ENCODE measurements around the gene HTR2B. TPM values are rescaled to one million over a fixed set of nuclear protein-coding genes. Genes with fewer than 3 reads are reported as not detected.

Gene HTR2B
- total and polyA plus RNA-seq, 2 donors (not counting 1 experiment from before 2014, with no cell fraction given), result 12.6 to 92.5 TPM

DNA sequence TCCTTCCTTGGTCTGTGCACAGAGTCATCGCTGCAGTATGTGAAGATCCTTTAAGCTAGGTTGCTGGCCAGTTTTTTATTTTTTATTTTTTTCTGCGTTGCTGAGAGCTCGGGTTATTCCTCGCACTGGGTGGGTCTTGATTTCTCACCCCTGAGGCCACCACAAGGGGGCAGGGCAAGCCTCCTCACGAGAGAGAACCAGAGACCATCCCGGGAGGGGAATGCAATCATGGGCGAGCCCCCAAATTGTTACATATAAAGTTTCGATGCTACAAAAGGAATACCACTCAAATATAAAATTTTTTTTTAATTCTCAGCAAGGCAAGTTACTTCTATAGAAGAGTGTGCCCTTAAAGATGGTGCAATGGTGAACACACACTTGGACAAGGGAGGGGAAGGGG is 24.9 kb downstream of the HTR2B start:
- H3K79me2 ChIP-seq (ENCODE audit: control insufficient read depth, insufficient read depth, low read length), result peaks cover 4% of the 10 kb centered on the region
- TF ChIP-seq, protein P1, sequence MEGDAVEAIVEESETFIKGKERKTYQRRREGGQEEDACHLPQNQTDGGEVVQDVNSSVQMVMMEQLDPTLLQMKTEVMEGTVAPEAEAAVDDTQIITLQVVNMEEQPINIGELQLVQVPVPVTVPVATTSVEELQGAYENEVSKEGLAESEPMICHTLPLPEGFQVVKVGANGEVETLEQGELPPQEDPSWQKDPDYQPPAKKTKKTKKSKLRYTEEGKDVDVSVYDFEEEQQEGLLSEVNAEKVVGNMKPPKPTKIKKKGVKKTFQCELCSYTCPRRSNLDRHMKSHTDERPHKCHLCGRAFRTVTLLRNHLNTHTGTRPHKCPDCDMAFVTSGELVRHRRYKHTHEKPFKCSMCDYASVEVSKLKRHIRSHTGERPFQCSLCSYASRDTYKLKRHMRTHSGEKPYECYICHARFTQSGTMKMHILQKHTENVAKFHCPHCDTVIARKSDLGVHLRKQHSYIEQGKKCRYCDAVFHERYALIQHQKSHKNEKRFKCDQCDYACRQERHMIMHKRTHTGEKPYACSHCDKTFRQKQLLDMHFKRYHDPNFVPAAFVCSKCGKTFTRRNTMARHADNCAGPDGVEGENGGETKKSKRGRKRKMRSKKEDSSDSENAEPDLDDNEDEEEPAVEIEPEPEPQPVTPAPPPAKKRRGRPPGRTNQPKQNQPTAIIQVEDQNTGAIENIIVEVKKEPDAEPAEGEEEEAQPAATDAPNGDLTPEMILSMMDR (conservative IDR thresholded peaks at IDR 0.05 in 1 of 2, IDR thresholded peaks at IDR 0.05 in 1 of 2; ENCODE audit: low read depth in 1 of 2, low read length in 2 of 2), result no peak
- TF ChIP-seq EZH2 (IDR thresholded peaks at IDR 0.05; ENCODE audit: low read length, missing control alignments), result no peak
- no peak overlapping the region for H3K27ac ChIP-seq (ENCODE audit: insufficient read depth, low read length)
- no peak overlapping the region for H3K4me3 ChIP-seq (replicated peaks in 1 of 4; ENCODE audit: control extremely low read depth in 1 of 4, insufficient read depth in 1 of 4, low read depth in 3 of 4, low read length in 4 of 4)
- no peaks in the 10 kb centered on the region for H3K9me3 ChIP-seq (ENCODE audit: control insufficient read depth, insufficient read depth, low read depth, low read length)
- no peak for DNase-seq (ENCODE audit: low read depth in 2 of 2)
- H3K27me3 ChIP-seq (ENCODE audit: control insufficient read depth, insufficient read depth, low read length), result no peaks in the 10 kb centered on the region
- no peaks in the 10 kb centered on the region for H4K20me1 ChIP-seq (ENCODE audit: control insufficient read depth, extremely low read depth, insufficient read depth, low read length)
- no peak overlapping the region for H3K9ac ChIP-seq (ENCODE audit: insufficient read depth, low read length)
- no peak overlapping the region for H3K4me2 ChIP-seq (ENCODE audit: extremely low read depth, insufficient read depth, low read length)
- H3K4me1 ChIP-seq (ENCODE audit: control insufficient read depth, extremely low read depth, insufficient read depth, low read length), result peaks cover 8% of the 10 kb centered on the region
- H2AFZ ChIP-seq (ENCODE audit: low read length), result no peak overlapping the region
- H3K36me3 ChIP-seq (ENCODE audit: control insufficient read depth, insufficient read depth, low read length), result peaks cover 3% of the 10 kb centered on the region

DNA sequence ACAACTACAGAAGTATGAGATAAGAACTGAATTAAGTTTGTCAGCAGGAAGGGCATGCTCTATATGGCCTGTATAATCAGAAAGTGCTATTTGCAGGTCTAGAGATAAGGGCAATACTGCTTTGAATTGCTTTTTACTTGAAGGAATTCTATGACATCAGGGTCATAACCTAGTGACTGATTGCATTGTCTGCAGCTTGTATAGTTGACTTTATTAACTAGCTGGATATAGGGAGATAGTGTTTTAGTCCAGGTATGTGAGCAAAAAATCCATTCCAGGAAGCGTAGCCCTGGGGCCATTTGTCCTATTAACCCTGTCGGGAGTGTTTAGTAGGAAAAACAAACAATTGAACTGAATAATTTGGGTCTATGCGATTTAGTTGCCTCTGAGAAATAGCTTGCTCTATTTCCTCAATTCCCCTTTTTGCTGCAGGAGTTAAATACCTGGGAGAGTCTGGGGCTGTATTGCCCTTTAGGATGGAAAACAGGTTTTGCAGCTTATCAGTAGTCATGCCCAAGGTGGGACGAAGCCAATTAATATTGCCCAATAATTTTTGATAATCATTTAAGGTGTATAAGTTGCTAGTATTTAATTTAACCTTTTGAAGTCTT is 30.0 kb downstream of the HTR2B start:
- Histone ChIP-seq H3K9ac (ENCODE audit: insufficient read depth, low read length) (no peak overlapping the region), H3K4me1 (ENCODE audit: control insufficient read depth, extremely low read depth, insufficient read depth, low read length) (no peaks in the 10 kb centered on the region), H3K79me2 (ENCODE audit: control insufficient read depth, insufficient read depth, low read length) (no peaks in the 10 kb centered on the region), H2AFZ (ENCODE audit: low read length) (no peak overlapping the region), H4K20me1 (ENCODE audit: control insufficient read depth, extremely low read depth, insufficient read depth, low read length) (no peaks in the 10 kb centered on the region), H3K4me2 (ENCODE audit: extremely low read depth, insufficient read depth, low read length) (no peak overlapping the region), H3K9me3 (ENCODE audit: control insufficient read depth, insufficient read depth, low read depth, low read length) (no peaks in the 10 kb centered on the region), H3K27ac (ENCODE audit: insufficient read depth, low read length) (no peak overlapping the region), H3K27me3 (ENCODE audit: control insufficient read depth, insufficient read depth, low read length) (no peaks in the 10 kb centered on the region), H3K4me3 (replicated peaks in 1 of 4; ENCODE audit: control extremely low read depth in 1 of 4, insufficient read depth in 1 of 4, low read depth in 3 of 4, low read length in 4 of 4) (no peak overlapping the region), H3K36me3 (ENCODE audit: control insufficient read depth, insufficient read depth, low read length) (peaks cover 1% of the 10 kb centered on the region)
- TF ChIP-seq EZH2 (IDR thresholded peaks at IDR 0.05; ENCODE audit: low read length, missing control alignments), result no peak
- TF ChIP-seq, protein P1 (conservative IDR thresholded peaks at IDR 0.05 in 1 of 2, IDR thresholded peaks at IDR 0.05 in 1 of 2; ENCODE audit: low read depth in 1 of 2, low read length in 2 of 2), result no peak
- no peak for DNase-seq (ENCODE audit: low read depth in 2 of 2)

DNA sequence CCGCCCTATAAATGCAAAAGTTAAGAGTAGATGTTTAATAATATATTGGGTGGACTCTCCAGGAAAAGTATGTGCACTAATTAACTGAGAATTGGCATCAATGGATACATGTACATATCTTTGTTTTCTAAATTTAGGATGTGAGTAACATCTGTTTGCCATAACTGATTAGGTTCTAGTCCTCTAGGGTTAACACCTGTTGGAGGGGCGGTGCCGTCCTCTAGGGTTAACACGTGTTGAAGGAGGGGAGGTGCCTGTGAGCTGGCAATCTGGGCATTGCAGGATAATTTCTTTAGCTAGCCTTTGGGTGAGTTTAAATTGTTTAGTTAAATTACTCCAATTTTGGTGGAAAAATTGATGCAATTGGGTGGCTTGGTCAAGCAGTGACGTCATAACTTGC is 30.9 kb downstream of the HTR2B start:
- no peaks in the 10 kb centered on the region for H3K9me3 ChIP-seq (ENCODE audit: control insufficient read depth, insufficient read depth, low read depth, low read length)
- DNase-seq (ENCODE audit: low read depth in 2 of 2), result no peak
- no peaks in the 10 kb centered on the region for H3K27me3 ChIP-seq (ENCODE audit: control insufficient read depth, insufficient read depth, low read length)
- no peak overlapping the region for H3K27ac ChIP-seq (ENCODE audit: insufficient read depth, low read length)
- no peak overlapping the region for H3K4me2 ChIP-seq (ENCODE audit: extremely low read depth, insufficient read depth, low read length)
- peaks cover 2% of the 10 kb centered on the region for H3K36me3 ChIP-seq (ENCODE audit: control insufficient read depth, insufficient read depth, low read length)
- no peak overlapping the region for H2AFZ ChIP-seq (ENCODE audit: low read length)
- H3K9ac ChIP-seq (ENCODE audit: insufficient read depth, low read length), result no peak overlapping the region
- H4K20me1 ChIP-seq (ENCODE audit: control insufficient read depth, extremely low read depth, insufficient read depth, low read length), result no peaks in the 10 kb centered on the region
- no peaks in the 10 kb centered on the region for H3K79me2 ChIP-seq (ENCODE audit: control insufficient read depth, insufficient read depth, low read length)
- TF ChIP-seq EZH2 (IDR thresholded peaks at IDR 0.05; ENCODE audit: low read length, missing control alignments), result no peak
- TF ChIP-seq, protein P1 (conservative IDR thresholded peaks at IDR 0.05 in 1 of 2, IDR thresholded peaks at IDR 0.05 in 1 of 2; ENCODE audit: low read depth in 1 of 2, low read length in 2 of 2), result no peak
- no peak overlapping the region for H3K4me3 ChIP-seq (replicated peaks in 1 of 4; ENCODE audit: control extremely low read depth in 1 of 4, insufficient read depth in 1 of 4, low read depth in 3 of 4, low read length in 4 of 4)
- H3K4me1 ChIP-seq (ENCODE audit: control insufficient read depth, extremely low read depth, insufficient read depth, low read length), result no peaks in the 10 kb centered on the region

All from fibroblast of lung (primary cell).